GM23248 (cell line): ENCODE measurements around the gene SPATA22. TPM values are rescaled to one million over a fixed set of nuclear protein-coding genes. Genes with fewer than 3 reads are reported as not detected.

ENCODE experiments used
- DNase-seq: peaks from one replicate; pipeline ENCODE4 v3.0.0-alpha.2; 2015
- H2AFZ ChIP-seq: fragments of 200-600 bp; sonication (generic); 2 replicates; pipeline ENCODE4 v1.6.1; 2016; ENCODE audit warnings: antibody characterized with exemption
- H3F3A ChIP-seq: fragments of 200-600 bp; sonication (generic); 2 replicates; pipeline ENCODE4 v1.6.1; 2016; ENCODE audit warnings: mild to moderate bottlenecking, antibody characterized with exemption, mixed run types; ENCODE audit not compliant: insufficient read depth
- H3K27ac ChIP-seq: fragments of 200-600 bp; sonication (generic); 2 replicates; pipeline ENCODE4 v1.5.1; 2016; ENCODE audit warnings: mild to moderate bottlenecking
- H3K27me3 ChIP-seq: fragments of 200-600 bp; sonication (generic); replicated peaks from 2 replicates; pipeline ENCODE4 v1.6.1; 2016; ENCODE audit warnings: mild to moderate bottlenecking; ENCODE audit not compliant: insufficient read depth
- H3K36me3 ChIP-seq: fragments of 200-600 bp; sonication (generic); 2 replicates; pipeline ENCODE4 v1.6.1; 2016; ENCODE audit warnings: low read depth, mild to moderate bottlenecking
- H3K4me1 ChIP-seq: fragments of 200-600 bp; sonication (generic); 2 replicates; pipeline ENCODE4 v1.6.1; 2016; ENCODE audit warnings: mild to moderate bottlenecking; ENCODE audit not compliant: insufficient read depth
- H3K4me2 ChIP-seq: fragments of 200-600 bp; sonication (generic); one replicate; pipeline ENCODE4 v1.6.1; 2016; ENCODE audit warnings: mild to moderate bottlenecking; ENCODE audit not compliant: unreplicated experiment
- H3K4me3 ChIP-seq: fragments of 200-600 bp; sonication (generic); 2 replicates; pipeline ENCODE4 v1.5.1; 2016; ENCODE audit warnings: mild to moderate bottlenecking
- H3K79me2 ChIP-seq: fragments of 200-600 bp; sonication (generic); 2 replicates; pipeline ENCODE4 v1.6.1; 2016; ENCODE audit warnings: mild to moderate bottlenecking; ENCODE audit not compliant: insufficient read depth
- H3K9ac ChIP-seq: fragments of 200-600 bp; sonication (generic); 2 replicates; pipeline ENCODE4 v1.6.1; 2016; ENCODE audit warnings: mild to moderate bottlenecking
- H3K9me2 ChIP-seq: fragments of 200-600 bp; sonication (generic); 2 replicates; pipeline ENCODE4 v1.6.1; 2016; ENCODE audit warnings: mixed run types, mild to moderate bottlenecking, moderate library complexity; ENCODE audit not compliant: insufficient read depth
- H3K9me3 ChIP-seq: fragments of 200-600 bp; sonication (generic); one replicate; pipeline ENCODE4 v1.6.1; 2017; ENCODE audit warnings: low read depth
- H4K20me1 ChIP-seq: fragments of 200-600 bp; sonication (generic); 2 replicates; pipeline ENCODE4 v1.6.0; 2016; ENCODE audit not compliant: insufficient read depth
- EZH2 ChIP-seq: fragments of 200-600 bp; sonication (generic); IDR thresholded peaks from 2 replicates; pipeline ENCODE4 v1.6.1; 2018; ENCODE audit warnings: antibody characterized with exemption, mild to moderate bottlenecking; ENCODE audit not compliant: insufficient read depth, poor library complexity, severe bottlenecking
- EZH2phosphoT487 ChIP-seq: fragments of 200-600 bp; sonication (generic); IDR thresholded peaks from 2 replicates; pipeline ENCODE4 v1.6.1; 2018; ENCODE audit warnings: antibody characterized with exemption, moderate library complexity, mild to moderate bottlenecking, low read depth; ENCODE audit not compliant: insufficient read depth
- WGBS, 2 experiments: methylation state at CpG; one replicate each; pipeline ENCODE4 v1.1.6; 2015 to 2017; ENCODE audit warnings: low lambda C conversion rate in 2 of 2, low coverage in 1 of 2; ENCODE audit errors: missing lambda C conversion rate in 2 of 2; 5-methylcytosine and 5-hydroxymethylcytosine counted together
- in situ Hi-C: fragments of 300-500 bp; cut with MboI; formaldehyde crosslinking; loops from 2 replicates; pipeline ENCODE4 v1.15.0; 2020
- polyA plus RNA-seq: library from polyadenylated mRNA; unstranded; fragments of >200 nt; fragmentation: Nextera tagmentation; extraction: Ambion mirVana; gene quantifications from 2 replicates; pipeline ENCODE4 v1.2.1, GENCODE V29; 2016
- total RNA-seq: library from RNA; depleted of rRNA; stranded (reverse); fragments of >200 nt; shearing (Covaris generic); gene quantifications from 2 replicates; pipeline ENCODE4 v1.2.3, GENCODE V29; 2014

The SPATA22 gene
- total and polyA plus RNA-seq, 2 experiments from 2014 or later = not detected

DNA sequence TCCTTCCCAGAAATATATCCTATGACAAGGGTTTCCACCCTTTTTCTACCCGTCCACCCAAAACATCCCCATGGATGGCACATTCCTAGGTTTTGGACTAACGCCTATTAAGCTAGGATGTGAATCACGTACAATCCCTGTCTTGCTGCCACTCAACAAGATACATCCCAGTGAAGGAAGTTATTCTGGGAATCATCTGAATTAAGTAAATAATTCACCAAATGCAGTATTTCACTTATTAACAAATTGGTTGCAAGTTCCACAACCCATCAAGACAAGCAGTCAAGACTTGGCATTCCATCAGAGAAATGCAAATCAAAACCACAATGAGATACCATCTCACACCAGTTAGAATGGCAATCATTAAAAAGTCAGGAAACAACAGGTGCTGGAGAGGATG lies 36.2 kb upstream of the SPATA22 start:
- no peak overlapping the region for H2AFZ ChIP-seq
- H3K9me3 ChIP-seq = no peaks in the 10 kb centered on the region
- no peak overlapping the region for H3K4me3 ChIP-seq
- H3K4me1 ChIP-seq = peaks cover 16% of the 10 kb centered on the region
- no peaks in the 10 kb centered on the region for H3K9me2 ChIP-seq
- H3K4me2 ChIP-seq = no peak overlapping the region
- 63 to 64% methylated on average over 3 of the region's 3 CpGs for WGBS, 2 experiments
- TF ChIP-seq EZH2 = no peak
- TF ChIP-seq EZH2phosphoT487 = no peak
- no peak for DNase-seq
- peaks cover 15% of the 10 kb centered on the region for H3F3A ChIP-seq
- H3K27ac ChIP-seq = no peak overlapping the region
- no peaks in the 10 kb centered on the region for H3K36me3 ChIP-seq
- no peak overlapping the region for H3K9ac ChIP-seq
- no peaks in the 10 kb centered on the region for H3K27me3 ChIP-seq
- H4K20me1 ChIP-seq = no peaks in the 10 kb centered on the region
- H3K79me2 ChIP-seq = no peaks in the 10 kb centered on the region
- in situ Hi-C loops = no loop called here

DNA sequence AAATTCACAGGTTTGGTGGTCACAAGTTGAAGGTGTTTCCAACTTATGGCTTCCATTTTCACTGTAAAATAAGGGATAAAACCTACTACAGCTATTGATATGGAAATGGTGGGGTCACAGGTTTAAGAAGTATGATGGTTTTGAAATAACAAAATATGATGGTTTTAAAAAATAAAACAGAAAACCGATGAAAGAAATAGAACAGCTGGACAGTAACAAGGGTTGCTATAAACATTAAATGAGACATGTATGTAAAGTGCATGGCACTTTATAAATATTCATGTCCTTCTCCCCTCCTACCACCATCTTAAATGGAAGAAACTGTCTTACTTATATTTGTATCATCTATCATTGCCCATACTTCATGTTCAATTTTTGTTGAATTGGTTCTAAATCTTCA lies 35.5 kb upstream of the SPATA22 start:
- H4K20me1 ChIP-seq = no peaks in the 10 kb centered on the region
- 65 to 69% methylated on average over 1 of the region's 1 CpG for WGBS, 2 experiments
- no peaks in the 10 kb centered on the region for H3K9me2 ChIP-seq
- H3K9me3 ChIP-seq = no peaks in the 10 kb centered on the region
- H3K4me1 ChIP-seq = peaks cover 9% of the 10 kb centered on the region
- H3K9ac ChIP-seq = no peak overlapping the region
- DNase-seq = no peak
- no peaks in the 10 kb centered on the region for H3K79me2 ChIP-seq
- TF ChIP-seq EZH2 (no peak), EZH2phosphoT487 (no peak)
- H3K4me3 ChIP-seq = no peak overlapping the region
- no peak overlapping the region for H2AFZ ChIP-seq
- H3F3A ChIP-seq = peaks cover 10% of the 10 kb centered on the region
- no peak overlapping the region for H3K27ac ChIP-seq
- in situ Hi-C loops = no loop called here
- no peak overlapping the region for H3K4me2 ChIP-seq
- H3K27me3 ChIP-seq = no peaks in the 10 kb centered on the region
- no peaks in the 10 kb centered on the region for H3K36me3 ChIP-seq

DNA sequence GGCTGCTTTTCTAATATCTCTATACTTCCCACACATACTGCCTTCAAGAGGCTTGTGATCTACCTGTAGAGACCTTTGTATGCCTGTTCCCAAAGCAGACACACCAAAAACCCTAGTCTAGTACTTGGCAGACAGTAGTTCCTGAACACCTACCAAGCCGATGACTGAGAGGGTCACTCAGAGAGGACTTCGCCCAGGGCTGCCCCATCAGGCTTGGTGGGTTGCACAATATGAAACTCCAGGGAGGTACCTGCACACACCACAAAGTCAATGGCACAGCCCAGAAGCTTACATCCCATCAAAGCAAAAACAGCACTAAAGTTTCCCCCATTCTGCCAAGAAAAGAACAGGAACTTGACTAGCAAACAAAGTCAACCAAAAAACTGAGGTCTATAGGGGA lies 34.4 kb upstream of the SPATA22 start:
- no peak for TF ChIP-seq EZH2phosphoT487
- TF ChIP-seq EZH2 = no peak
- Histone ChIP-seq H4K20me1 (no peaks in the 10 kb centered on the region), H3K79me2 (no peaks in the 10 kb centered on the region), H3F3A (no peaks in the 10 kb centered on the region), H3K27me3 (no peaks in the 10 kb centered on the region), H3K27ac (no peak overlapping the region), H3K36me3 (no peaks in the 10 kb centered on the region), H3K4me1 (no peaks in the 10 kb centered on the region), H3K9ac (no peak overlapping the region), H2AFZ (no peak overlapping the region), H3K9me2 (no peaks in the 10 kb centered on the region), H3K9me3 (no peaks in the 10 kb centered on the region), H3K4me3 (no peak overlapping the region), H3K4me2 (no peak overlapping the region)
- no peak for DNase-seq
- WGBS, 2 experiments = 79 to 80% methylated on average over 2 of the region's 2 CpGs
- in situ Hi-C loops = no loop called here

DNA sequence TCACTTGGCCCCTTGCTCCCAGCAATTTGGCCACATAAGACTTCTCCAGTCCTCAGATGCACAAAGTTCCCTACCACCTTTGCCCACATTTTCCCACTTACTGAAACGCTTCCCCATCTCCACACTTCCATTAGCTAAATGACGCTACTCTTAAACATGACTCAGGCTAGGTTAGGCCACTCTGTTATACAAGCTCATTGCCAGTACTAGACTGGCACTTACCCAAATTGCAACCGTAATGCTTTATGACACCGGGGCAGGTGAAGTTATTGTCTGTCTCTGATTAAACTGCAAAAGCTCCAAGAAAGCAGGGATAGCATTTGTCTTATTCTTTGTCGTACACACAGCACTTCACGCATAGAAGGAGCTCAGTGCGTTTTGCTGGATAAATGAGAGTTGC lies 33.4 kb upstream of the SPATA22 start:
- Histone ChIP-seq H3K27ac (no peak overlapping the region), H3K4me2 (no peak overlapping the region), H3K36me3 (no peaks in the 10 kb centered on the region), H3K27me3 (no peaks in the 10 kb centered on the region), H3K9me3 (no peaks in the 10 kb centered on the region), H3K4me3 (no peak overlapping the region), H3F3A (no peaks in the 10 kb centered on the region), H4K20me1 (no peaks in the 10 kb centered on the region), H2AFZ (no peak overlapping the region), H3K9ac (no peak overlapping the region), H3K9me2 (no peaks in the 10 kb centered on the region), H3K4me1 (no peaks in the 10 kb centered on the region), H3K79me2 (no peaks in the 10 kb centered on the region)
- in situ Hi-C loops = no loop called here
- TF ChIP-seq EZH2 (no peak), EZH2phosphoT487 (no peak)
- whole genome bisulfite sequencing, 2 experiments = 90 to 93% methylated on average over 7 of the region's 7 CpGs
- no peak for DNase-seq

DNA sequence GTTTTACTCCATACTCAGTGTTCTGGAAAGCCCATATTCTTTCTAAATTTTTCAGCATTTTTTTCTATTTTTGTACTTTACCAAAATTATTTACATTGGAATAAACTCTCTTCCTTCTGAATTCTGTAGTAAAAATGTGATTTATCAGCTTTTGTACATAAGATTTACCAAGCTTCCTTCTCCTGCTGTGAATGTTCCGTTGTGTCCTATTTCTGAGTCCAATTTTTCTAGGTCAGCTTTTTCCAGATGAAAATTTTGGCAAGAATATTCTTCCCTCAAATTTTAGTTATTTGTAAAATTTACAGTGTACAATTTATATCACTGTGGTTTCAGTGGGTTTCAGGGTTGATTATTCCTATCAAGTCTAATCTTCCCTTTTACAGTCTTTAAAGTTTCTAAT lies 31.7 kb upstream of the SPATA22 start:
- H3K36me3 ChIP-seq = no peaks in the 10 kb centered on the region
- WGBS, 2 experiments = 11 to 27% methylated on average over 1 of the region's 1 CpG
- H2AFZ ChIP-seq = no peak overlapping the region
- no peaks in the 10 kb centered on the region for H3K79me2 ChIP-seq
- no peak overlapping the region for H3K9ac ChIP-seq
- TF ChIP-seq EZH2 (no peak), EZH2phosphoT487 (no peak)
- H3K4me2 ChIP-seq = no peak overlapping the region
- H3K4me1 ChIP-seq = no peaks in the 10 kb centered on the region
- H3K27ac ChIP-seq = no peak overlapping the region
- no peaks in the 10 kb centered on the region for H3K9me3 ChIP-seq
- no peaks in the 10 kb centered on the region for H4K20me1 ChIP-seq
- H3K27me3 ChIP-seq = no peaks in the 10 kb centered on the region
- no peak overlapping the region for H3K4me3 ChIP-seq
- DNase-seq = no peak
- no peaks in the 10 kb centered on the region for H3F3A ChIP-seq
- H3K9me2 ChIP-seq = no peaks in the 10 kb centered on the region
- in situ Hi-C loops = no loop called here
